GM23338 (cell line): ENCODE measurements around the gene NR3C1. TPM values are rescaled to one million over a fixed set of nuclear protein-coding genes. Genes with fewer than 3 reads are reported as not detected.

ENCODE experiments used
- ATAC-seq: fragments of 200-7000 bp; cut with Tn5 transposase; 3 replicates; pipeline ENCODE4 v1.9.1; 2020
- DNase-seq: peaks from one replicate; pipeline ENCODE4 v3.0.0-alpha.2; 2015; ENCODE audit warnings: low spot score
- H2AFZ ChIP-seq: fragments of 200-600 bp; sonication (generic); 2 replicates; pipeline ENCODE4 v1.8.0; 2016; ENCODE audit warnings: antibody characterized with exemption, mild to moderate bottlenecking, moderate library complexity
- H3F3A ChIP-seq: fragments of 200-600 bp; sonication (generic); replicated peaks from 2 replicates; pipeline ENCODE4 v1.8.0; 2017; ENCODE audit warnings: antibody characterized with exemption, mixed run types, low read depth
- H3K27ac ChIP-seq: fragments of 200-600 bp; sonication (generic); 2 replicates; pipeline ENCODE4 v1.6.1; 2016; ENCODE audit warnings: low read depth
- H3K27me3 ChIP-seq: fragments of 200-600 bp; sonication (generic); 2 replicates; pipeline ENCODE4 v1.8.0; 2016; ENCODE audit warnings: mild to moderate bottlenecking, mixed run types, moderate library complexity; ENCODE audit not compliant: insufficient read depth
- H3K36me3 ChIP-seq: fragments of 200-600 bp; sonication (generic); 2 replicates; pipeline ENCODE4 v1.8.0; 2016; ENCODE audit warnings: mild to moderate bottlenecking; ENCODE audit not compliant: insufficient read depth
- H3K4me1 ChIP-seq: fragments of 200-600 bp; sonication (generic); 2 replicates; pipeline ENCODE4 v1.8.0; 2016; ENCODE audit warnings: mild to moderate bottlenecking, moderate library complexity; ENCODE audit not compliant: insufficient read depth
- H3K4me2 ChIP-seq: fragments of 200-600 bp; sonication (generic); 2 replicates; pipeline ENCODE4 v1.7.1; 2017; ENCODE audit warnings: mixed run types
- H3K4me3 ChIP-seq: fragments of 200-600 bp; sonication (generic); 2 replicates; pipeline ENCODE4 v1.6.1; 2016; ENCODE audit warnings: mixed run types
- H3K79me2 ChIP-seq: fragments of 200-600 bp; sonication (generic); replicated peaks from 2 replicates; pipeline ENCODE4 v1.8.0; 2017; ENCODE audit warnings: mild to moderate bottlenecking; ENCODE audit not compliant: insufficient read depth
- H3K9me2 ChIP-seq: fragments of 200-600 bp; sonication (generic); 2 replicates; pipeline ENCODE4 v1.8.0; 2017; ENCODE audit not compliant: insufficient read depth
- H4K20me1 ChIP-seq: fragments of 200-600 bp; sonication (generic); replicated peaks from 2 replicates; pipeline ENCODE4 v1.8.0; 2017; ENCODE audit warnings: mild to moderate bottlenecking; ENCODE audit not compliant: insufficient read depth
- H3K27ac Mint-ChIP-seq: 2 replicates; pipeline ENCODE4 v1.8.0; 2020; ENCODE audit warnings: inconsistent platforms, mild to moderate bottlenecking, moderate library complexity, mixed read lengths
- H3K27me3 Mint-ChIP-seq: 3 replicates; pipeline ENCODE4 v1.8.0; 2022; ENCODE audit warnings: low read depth, mild to moderate bottlenecking, moderate library complexity, mixed read lengths, inconsistent platforms; ENCODE audit not compliant: insufficient read depth, poor library complexity
- H3K36me3 Mint-ChIP-seq: 3 replicates; pipeline ENCODE4 v1.8.0; 2021; ENCODE audit warnings: low read depth, mild to moderate bottlenecking, inconsistent platforms, moderate library complexity, mixed read lengths
- H3K4me1 Mint-ChIP-seq: 3 replicates; pipeline ENCODE4 v1.8.0; 2020; ENCODE audit warnings: mild to moderate bottlenecking, inconsistent platforms, mixed read lengths
- H3K4me3 Mint-ChIP-seq: 3 replicates; pipeline ENCODE4 v1.8.0; 2021; ENCODE audit warnings: moderate library complexity, mild to moderate bottlenecking, inconsistent platforms, mixed read lengths
- H3K9me3 Mint-ChIP-seq: 3 replicates; pipeline ENCODE4 v1.8.0; 2020; ENCODE audit warnings: moderate library complexity, mild to moderate bottlenecking, inconsistent platforms, mixed read lengths
- CREB1 ChIP-seq: fragments of 250-450 bp; sonication (Bioruptor Pico); IDR thresholded peaks from 2 replicates; pipeline ENCODE4 v1.5.0; 2020; ENCODE audit warnings: low read depth, mild to moderate bottlenecking, moderate library complexity
- EZH2 ChIP-seq: fragments of 200-600 bp; sonication (generic); IDR thresholded peaks from one replicate; pipeline ENCODE4 v1.8.0; 2017; ENCODE audit warnings: antibody characterized with exemption, mild to moderate bottlenecking, low read depth; ENCODE audit not compliant: unreplicated experiment
- EZH2phosphoT487 ChIP-seq: fragments of 200-600 bp; sonication (generic); IDR thresholded peaks from one replicate; pipeline ENCODE4 v1.8.1; 2018; ENCODE audit warnings: antibody characterized with exemption; ENCODE audit not compliant: unreplicated experiment
- JUNB ChIP-seq: IDR thresholded peaks from one replicate; pipeline ENCODE4 v1.6.1; 2016; ENCODE audit warnings: antibody characterized with exemption; ENCODE audit not compliant: unreplicated experiment
- NANOG ChIP-seq: IDR thresholded peaks from 2 replicates; pipeline ENCODE4 v1.6.1; 2016; ENCODE audit warnings: antibody characterized with exemption, borderline replicate concordance
- POLR2AphosphoS5 ChIP-seq: IDR thresholded peaks from 2 replicates; pipeline ENCODE4 v1.6.1; 2016; ENCODE audit warnings: antibody characterized with exemption, low read depth
- STAT1 ChIP-seq: IDR thresholded peaks from one replicate; pipeline ENCODE4 v1.6.1; 2016; ENCODE audit warnings: antibody characterized with exemption; ENCODE audit not compliant: unreplicated experiment
- ZNF114 ChIP-seq: fragments of 250-450 bp; sonication (Bioruptor Pico); IDR thresholded peaks from 2 replicates; pipeline ENCODE4 v1.5.0; 2020; ENCODE audit warnings: mild to moderate bottlenecking, moderate library complexity
- ZNF331 ChIP-seq: fragments of 250-450 bp; sonication (Bioruptor Pico); IDR thresholded peaks from 2 replicates; pipeline ENCODE4 v1.5.0; 2020; ENCODE audit warnings: low read depth, mild to moderate bottlenecking, moderate library complexity
- polyA plus RNA-seq: library from polyadenylated mRNA; unstranded; fragments of >200 nt; fragmentation: Nextera tagmentation; extraction: Ambion mirVana; gene quantifications from 2 replicates; pipeline ENCODE4 v1.2.1, GENCODE V29; 2016
- total RNA-seq: library from RNA; depleted of rRNA; stranded (reverse); fragments of >200 nt; shearing (Covaris generic); gene quantifications from 2 replicates; pipeline ENCODE4 v1.2.3, GENCODE V29; 2014
- TF ChIP-seq, protein P1 (sequence below), 2 experiments: fragments of 200-600 bp in 1 of 2; sonication (generic) in 1 of 2; conservative IDR thresholded peaks; 2 replicates each; pipeline versions ENCODE4 v1.5.1 to v1.6.1; 2016 to 2017; ENCODE audit warnings: antibody characterized with exemption in 2 of 2, low read depth in 2 of 2, mild to moderate bottlenecking in 2 of 2, moderate library complexity in 1 of 2
- TF ChIP-seq, protein P2 (sequence below): IDR thresholded peaks from 2 replicates; pipeline ENCODE4 v1.6.1; 2016; ENCODE audit warnings: antibody characterized with exemption
- TF ChIP-seq, protein P3 (sequence below): fragments of 250-450 bp; sonication (Bioruptor Pico); IDR thresholded peaks from 2 replicates; pipeline ENCODE4 v1.5.0; 2020; ENCODE audit warnings: mild to moderate bottlenecking, moderate library complexity
- TF ChIP-seq, protein P4 (sequence below): IDR thresholded peaks from one replicate; pipeline ENCODE4 v1.6.1; 2018; ENCODE audit warnings: antibody characterized with exemption; ENCODE audit not compliant: unreplicated experiment

Gene NR3C1
- total and polyA plus RNA-seq, 2 experiments from 2014 or later: 1.2 to 4.6 TPM

DNA sequence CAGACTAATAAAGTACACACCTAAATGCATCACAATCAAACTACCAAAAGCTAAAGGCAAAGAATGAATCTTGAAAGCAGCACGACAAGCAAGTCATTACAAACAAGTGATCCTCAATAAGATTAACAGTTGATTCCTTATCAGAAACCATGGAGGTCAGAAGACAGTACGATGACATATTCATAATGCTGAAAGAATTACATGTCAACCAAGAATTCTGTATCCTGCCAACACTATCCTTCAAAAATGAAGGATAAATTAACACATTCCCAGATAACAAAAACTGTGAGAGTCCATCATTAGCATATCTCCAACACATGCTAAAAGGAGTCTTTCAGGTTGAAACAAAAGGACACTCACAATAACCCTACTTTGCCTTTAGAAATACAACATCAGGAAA, 39.4 kb downstream of the NR3C1 start:
- Histone ChIP-seq H3F3A (no peaks in the 10 kb centered on the region), H3K36me3 (no peaks in the 10 kb centered on the region), H3K4me1 (no peaks in the 10 kb centered on the region), H3K9me2 (no peaks in the 10 kb centered on the region), H2AFZ (no peak overlapping the region), H3K27ac (no peak overlapping the region), H3K4me3 (no peak overlapping the region), H3K27me3 (no peaks in the 10 kb centered on the region), H4K20me1 (no peaks in the 10 kb centered on the region), H3K4me2 (no peak overlapping the region), H3K79me2 (no peaks in the 10 kb centered on the region)
- Mint-ChIP-seq H3K27ac (peak overlapping the region; percentile 57; the same call in 1 of the 2 replicates), H3K36me3 (peaks cover 18% of the 10 kb centered on the region), H3K9me3 (peaks cover 13% of the 10 kb centered on the region; the same call in 2 of the 3 replicates), H3K27me3 (peaks cover 1% of the 10 kb centered on the region), H3K4me3 (no peak overlapping the region), H3K4me1 (peaks cover 18% of the 10 kb centered on the region; the same call in 2 of the 3 replicates)
- DNase-seq (peak; percentile 25), ATAC-seq (peak; percentile 26; the same call in 1 of the 3 replicates)
- TF ChIP-seq, protein P1, sequence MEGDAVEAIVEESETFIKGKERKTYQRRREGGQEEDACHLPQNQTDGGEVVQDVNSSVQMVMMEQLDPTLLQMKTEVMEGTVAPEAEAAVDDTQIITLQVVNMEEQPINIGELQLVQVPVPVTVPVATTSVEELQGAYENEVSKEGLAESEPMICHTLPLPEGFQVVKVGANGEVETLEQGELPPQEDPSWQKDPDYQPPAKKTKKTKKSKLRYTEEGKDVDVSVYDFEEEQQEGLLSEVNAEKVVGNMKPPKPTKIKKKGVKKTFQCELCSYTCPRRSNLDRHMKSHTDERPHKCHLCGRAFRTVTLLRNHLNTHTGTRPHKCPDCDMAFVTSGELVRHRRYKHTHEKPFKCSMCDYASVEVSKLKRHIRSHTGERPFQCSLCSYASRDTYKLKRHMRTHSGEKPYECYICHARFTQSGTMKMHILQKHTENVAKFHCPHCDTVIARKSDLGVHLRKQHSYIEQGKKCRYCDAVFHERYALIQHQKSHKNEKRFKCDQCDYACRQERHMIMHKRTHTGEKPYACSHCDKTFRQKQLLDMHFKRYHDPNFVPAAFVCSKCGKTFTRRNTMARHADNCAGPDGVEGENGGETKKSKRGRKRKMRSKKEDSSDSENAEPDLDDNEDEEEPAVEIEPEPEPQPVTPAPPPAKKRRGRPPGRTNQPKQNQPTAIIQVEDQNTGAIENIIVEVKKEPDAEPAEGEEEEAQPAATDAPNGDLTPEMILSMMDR (conservative IDR thresholded peaks at IDR 0.05; ENCODE audit: low read depth in 2 of 2): no peak
- TF ChIP-seq NANOG (no peak), EZH2phosphoT487 (no peak), ZNF331 (CRISPR knock-in tag) (no peak), EZH2 (no peak), JUNB (no peak), ZNF114 (CRISPR knock-in tag) (no peak), POLR2AphosphoS5 (no peak), STAT1 (no peak), CREB1 (no peak)
- TF ChIP-seq, protein P2, sequence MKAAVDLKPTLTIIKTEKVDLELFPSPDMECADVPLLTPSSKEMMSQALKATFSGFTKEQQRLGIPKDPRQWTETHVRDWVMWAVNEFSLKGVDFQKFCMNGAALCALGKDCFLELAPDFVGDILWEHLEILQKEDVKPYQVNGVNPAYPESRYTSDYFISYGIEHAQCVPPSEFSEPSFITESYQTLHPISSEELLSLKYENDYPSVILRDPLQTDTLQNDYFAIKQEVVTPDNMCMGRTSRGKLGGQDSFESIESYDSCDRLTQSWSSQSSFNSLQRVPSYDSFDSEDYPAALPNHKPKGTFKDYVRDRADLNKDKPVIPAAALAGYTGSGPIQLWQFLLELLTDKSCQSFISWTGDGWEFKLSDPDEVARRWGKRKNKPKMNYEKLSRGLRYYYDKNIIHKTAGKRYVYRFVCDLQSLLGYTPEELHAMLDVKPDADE: no peak
- TF ChIP-seq, protein P3, sequence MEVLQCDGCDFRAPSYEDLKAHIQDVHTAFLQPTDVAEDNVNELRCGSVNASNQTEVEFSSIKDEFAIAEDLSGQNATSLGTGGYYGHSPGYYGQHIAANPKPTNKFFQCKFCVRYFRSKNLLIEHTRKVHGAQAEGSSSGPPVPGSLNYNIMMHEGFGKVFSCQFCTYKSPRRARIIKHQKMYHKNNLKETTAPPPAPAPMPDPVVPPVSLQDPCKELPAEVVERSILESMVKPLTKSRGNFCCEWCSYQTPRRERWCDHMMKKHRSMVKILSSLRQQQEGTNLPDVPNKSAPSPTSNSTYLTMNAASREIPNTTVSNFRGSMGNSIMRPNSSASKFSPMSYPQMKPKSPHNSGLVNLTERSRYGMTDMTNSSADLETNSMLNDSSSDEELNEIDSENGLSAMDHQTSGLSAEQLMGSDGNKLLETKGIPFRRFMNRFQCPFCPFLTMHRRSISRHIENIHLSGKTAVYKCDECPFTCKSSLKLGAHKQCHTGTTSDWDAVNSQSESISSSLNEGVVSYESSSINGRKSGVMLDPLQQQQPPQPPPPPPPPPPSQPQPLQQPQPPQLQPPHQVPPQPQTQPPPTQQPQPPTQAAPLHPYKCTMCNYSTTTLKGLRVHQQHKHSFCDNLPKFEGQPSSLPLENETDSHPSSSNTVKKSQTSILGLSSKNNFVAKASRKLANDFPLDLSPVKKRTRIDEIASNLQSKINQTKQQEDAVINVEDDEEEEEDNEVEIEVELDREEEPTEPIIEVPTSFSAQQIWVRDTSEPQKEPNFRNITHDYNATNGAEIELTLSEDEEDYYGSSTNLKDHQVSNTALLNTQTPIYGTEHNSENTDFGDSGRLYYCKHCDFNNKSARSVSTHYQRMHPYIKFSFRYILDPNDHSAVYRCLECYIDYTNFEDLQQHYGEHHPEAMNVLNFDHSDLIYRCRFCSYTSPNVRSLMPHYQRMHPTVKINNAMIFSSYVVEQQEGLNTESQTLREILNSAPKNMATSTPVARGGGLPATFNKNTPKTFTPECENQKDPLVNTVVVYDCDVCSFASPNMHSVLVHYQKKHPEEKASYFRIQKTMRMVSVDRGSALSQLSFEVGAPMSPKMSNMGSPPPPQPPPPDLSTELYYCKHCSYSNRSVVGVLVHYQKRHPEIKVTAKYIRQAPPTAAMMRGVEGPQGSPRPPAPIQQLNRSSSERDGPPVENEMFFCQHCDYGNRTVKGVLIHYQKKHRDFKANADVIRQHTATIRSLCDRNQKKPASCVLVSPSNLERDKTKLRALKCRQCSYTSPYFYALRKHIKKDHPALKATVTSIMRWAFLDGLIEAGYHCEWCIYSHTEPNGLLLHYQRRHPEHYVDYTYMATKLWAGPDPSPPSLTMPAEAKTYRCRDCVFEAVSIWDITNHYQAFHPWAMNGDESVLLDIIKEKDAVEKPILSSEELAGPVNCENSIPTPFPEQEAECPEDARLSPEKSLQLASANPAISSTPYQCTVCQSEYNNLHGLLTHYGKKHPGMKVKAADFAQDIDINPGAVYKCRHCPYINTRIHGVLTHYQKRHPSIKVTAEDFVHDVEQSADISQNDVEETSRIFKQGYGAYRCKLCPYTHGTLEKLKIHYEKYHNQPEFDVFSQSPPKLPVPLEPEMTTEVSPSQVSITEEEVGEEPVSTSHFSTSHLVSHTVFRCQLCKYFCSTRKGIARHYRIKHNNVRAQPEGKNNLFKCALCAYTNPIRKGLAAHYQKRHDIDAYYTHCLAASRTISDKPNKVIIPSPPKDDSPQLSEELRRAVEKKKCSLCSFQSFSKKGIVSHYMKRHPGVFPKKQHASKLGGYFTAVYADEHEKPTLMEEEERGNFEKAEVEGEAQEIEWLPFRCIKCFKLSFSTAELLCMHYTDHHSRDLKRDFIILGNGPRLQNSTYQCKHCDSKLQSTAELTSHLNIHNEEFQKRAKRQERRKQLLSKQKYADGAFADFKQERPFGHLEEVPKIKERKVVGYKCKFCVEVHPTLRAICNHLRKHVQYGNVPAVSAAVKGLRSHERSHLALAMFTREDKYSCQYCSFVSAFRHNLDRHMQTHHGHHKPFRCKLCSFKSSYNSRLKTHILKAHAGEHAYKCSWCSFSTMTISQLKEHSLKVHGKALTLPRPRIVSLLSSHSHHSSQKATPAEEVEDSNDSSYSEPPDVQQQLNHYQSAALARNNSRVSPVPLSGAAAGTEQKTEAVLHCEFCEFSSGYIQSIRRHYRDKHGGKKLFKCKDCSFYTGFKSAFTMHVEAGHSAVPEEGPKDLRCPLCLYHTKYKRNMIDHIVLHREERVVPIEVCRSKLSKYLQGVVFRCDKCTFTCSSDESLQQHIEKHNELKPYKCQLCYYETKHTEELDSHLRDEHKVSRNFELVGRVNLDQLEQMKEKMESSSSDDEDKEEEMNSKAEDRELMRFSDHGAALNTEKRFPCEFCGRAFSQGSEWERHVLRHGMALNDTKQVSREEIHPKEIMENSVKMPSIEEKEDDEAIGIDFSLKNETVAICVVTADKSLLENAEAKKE: no peak
- TF ChIP-seq, protein P4, sequence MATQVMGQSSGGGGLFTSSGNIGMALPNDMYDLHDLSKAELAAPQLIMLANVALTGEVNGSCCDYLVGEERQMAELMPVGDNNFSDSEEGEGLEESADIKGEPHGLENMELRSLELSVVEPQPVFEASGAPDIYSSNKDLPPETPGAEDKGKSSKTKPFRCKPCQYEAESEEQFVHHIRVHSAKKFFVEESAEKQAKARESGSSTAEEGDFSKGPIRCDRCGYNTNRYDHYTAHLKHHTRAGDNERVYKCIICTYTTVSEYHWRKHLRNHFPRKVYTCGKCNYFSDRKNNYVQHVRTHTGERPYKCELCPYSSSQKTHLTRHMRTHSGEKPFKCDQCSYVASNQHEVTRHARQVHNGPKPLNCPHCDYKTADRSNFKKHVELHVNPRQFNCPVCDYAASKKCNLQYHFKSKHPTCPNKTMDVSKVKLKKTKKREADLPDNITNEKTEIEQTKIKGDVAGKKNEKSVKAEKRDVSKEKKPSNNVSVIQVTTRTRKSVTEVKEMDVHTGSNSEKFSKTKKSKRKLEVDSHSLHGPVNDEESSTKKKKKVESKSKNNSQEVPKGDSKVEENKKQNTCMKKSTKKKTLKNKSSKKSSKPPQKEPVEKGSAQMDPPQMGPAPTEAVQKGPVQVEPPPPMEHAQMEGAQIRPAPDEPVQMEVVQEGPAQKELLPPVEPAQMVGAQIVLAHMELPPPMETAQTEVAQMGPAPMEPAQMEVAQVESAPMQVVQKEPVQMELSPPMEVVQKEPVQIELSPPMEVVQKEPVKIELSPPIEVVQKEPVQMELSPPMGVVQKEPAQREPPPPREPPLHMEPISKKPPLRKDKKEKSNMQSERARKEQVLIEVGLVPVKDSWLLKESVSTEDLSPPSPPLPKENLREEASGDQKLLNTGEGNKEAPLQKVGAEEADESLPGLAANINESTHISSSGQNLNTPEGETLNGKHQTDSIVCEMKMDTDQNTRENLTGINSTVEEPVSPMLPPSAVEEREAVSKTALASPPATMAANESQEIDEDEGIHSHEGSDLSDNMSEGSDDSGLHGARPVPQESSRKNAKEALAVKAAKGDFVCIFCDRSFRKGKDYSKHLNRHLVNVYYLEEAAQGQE: no peak
